ENCODE data around the gene RTP4. TPM values are rescaled to one million over a fixed set of nuclear protein-coding genes. Genes with fewer than 3 reads are reported as not detected.

The RTP4 gene
- 0.83 and 0.90 TPM in 2 replicates for total RNA-seq (2014; rRNA removed; shearing (Covaris generic))

DNA sequence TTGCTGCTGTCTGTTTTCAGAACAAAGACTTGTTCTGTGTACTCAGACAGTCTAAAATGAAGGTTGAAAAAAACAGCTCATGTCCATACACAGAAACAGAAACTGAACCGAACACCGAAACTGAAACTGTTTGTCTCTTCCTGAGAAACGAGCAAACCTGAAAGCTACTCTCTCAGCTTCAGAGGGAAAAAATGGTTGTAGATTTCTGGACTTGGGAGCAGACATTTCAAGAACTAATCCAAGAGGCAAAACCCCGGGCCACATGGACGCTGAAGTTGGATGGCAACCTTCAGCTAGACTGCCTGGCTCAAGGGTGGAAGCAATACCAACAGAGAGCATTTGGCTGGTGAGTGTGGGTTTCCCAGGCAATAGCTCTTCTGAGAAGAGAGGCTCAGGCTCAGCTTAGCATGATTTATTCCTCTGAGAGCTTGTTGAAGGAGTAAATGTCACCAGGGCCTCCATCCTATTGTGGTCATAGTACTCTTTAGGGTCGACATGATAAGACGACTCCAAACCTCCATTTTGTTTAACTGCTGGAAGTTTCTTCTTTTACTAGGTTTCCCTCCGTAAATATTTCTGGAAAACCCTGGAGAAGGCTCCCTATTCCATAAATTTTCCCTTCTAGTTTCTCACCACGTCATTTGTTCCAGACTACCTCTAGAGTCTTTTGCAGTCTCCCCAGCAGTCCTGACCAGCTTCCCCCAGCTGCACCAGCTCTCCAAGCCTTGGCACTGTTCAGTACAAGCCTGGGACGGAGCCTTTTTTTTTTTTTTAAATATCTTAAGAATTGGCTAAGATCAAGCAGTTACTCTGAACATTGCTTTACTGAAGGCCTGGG lies at the start of gene RTP4:
RTP4 (plus strand) TSS at position 135 of the 838 bp plus-strand sequence; CDS start at position 192, 57 bp downstream.

Other genes with a start within 250 kb of the RTP4 start
- 57.7 and 58.9 TPM in 2 replicates for gene RPL39L, start 228.9 kb upstream of the RTP4 start, total RNA-seq (2014; rRNA removed; shearing (Covaris generic))
- gene RTP1, start 170.9 kb upstream of the RTP4 start, total RNA-seq (2014; rRNA removed; shearing (Covaris generic)): not detected in 2 replicates
- not detected in 2 replicates for gene MASP1, start 76.6 kb upstream of the RTP4 start, total RNA-seq (2014; rRNA removed; shearing (Covaris generic))

Data from A375 (cell line).